Natural killer cell (primary cell): ENCODE measurements around the gene KANSL3. TPM values are rescaled to one million over a fixed set of nuclear protein-coding genes. Genes with fewer than 3 reads are reported as not detected.

Experiments
- ATAC-seq, 3 donors: fragments of 150-1000 bp in 2 of 3; fragments of 200-7000 bp in 1 of 3; cut with Tn5 transposase; 1 replicate in 1 of 3; 2 replicates in 2 of 3; pipeline ENCODE4 v1.10.0; 2021; ENCODE audit warnings: mild to moderate bottlenecking in 2 of 3, moderate library complexity in 2 of 3
- DNase-seq, 2 donors: peaks; one replicate each; pipeline versions ENCODE4 v3.0.0 to v3.0.0-alpha.2; 2013 to 2021; ENCODE audit warnings: mixed read lengths in 1 of 2
- H3K27ac ChIP-seq: one replicate; pipeline ENCODE4 v1.5.1; 2013; ENCODE audit warnings: mild to moderate bottlenecking, low read length
- H3K27me3 ChIP-seq: one replicate; pipeline ENCODE4 v1.6.1; 2013; ENCODE audit warnings: low read length; ENCODE audit not compliant: control insufficient read depth, insufficient read depth
- H3K36me3 ChIP-seq: one replicate; pipeline ENCODE4 v1.6.1; 2013; ENCODE audit warnings: low read length; ENCODE audit not compliant: control insufficient read depth, insufficient read depth
- H3K4me1 ChIP-seq: one replicate; pipeline ENCODE4 v1.6.1; 2013; ENCODE audit warnings: low read length; ENCODE audit not compliant: control insufficient read depth, insufficient read depth
- H3K4me3 ChIP-seq: one replicate; pipeline ENCODE4 v1.5.1; 2013; ENCODE audit warnings: low read length
- H3K9me3 ChIP-seq: one replicate; pipeline ENCODE4 v1.6.1; 2013; ENCODE audit warnings: low read length; ENCODE audit not compliant: control insufficient read depth, insufficient read depth
- H3K27ac Mint-ChIP-seq, 2 donors: one replicate each; pipeline ENCODE4 v1.8.0; 2022; ENCODE audit warnings: mild to moderate bottlenecking in 2 of 2, mixed read lengths in 2 of 2, moderate library complexity in 1 of 2
- H3K27me3 Mint-ChIP-seq, 2 donors: one replicate each; pipeline ENCODE4 v1.8.0; 2022; ENCODE audit warnings: low read depth in 2 of 2, mixed read lengths in 2 of 2
- H3K36me3 Mint-ChIP-seq: one replicate; pipeline ENCODE4 v1.8.0; 2022; ENCODE audit warnings: mixed read lengths
- H3K4me1 Mint-ChIP-seq, 2 donors: one replicate each; pipeline ENCODE4 v1.8.0; 2022; ENCODE audit warnings: mixed read lengths in 2 of 2
- H3K4me3 Mint-ChIP-seq: one replicate; pipeline ENCODE4 v1.8.0; 2022; ENCODE audit warnings: mild to moderate bottlenecking, moderate library complexity, mixed read lengths
- H3K9me3 Mint-ChIP-seq, 2 donors: one replicate each; pipeline ENCODE4 v1.8.0; 2022; ENCODE audit warnings: mixed read lengths in 2 of 2
- WGBS: methylation state at CpG from one replicate; pipeline ENCODE4 v1.1.7; 2013; ENCODE audit warnings: missing lambda C conversion rate; ENCODE audit not compliant: insufficient coverage; 5-methylcytosine and 5-hydroxymethylcytosine counted together
- intact Hi-C: fragments of 100-400 bp; cut with micrococcal nuclease; formaldehyde crosslinking; loops from one replicate; pipeline ENCODE4 v1.14.2; 2022
- total RNA-seq, 4 donors: library from RNA; stranded (reverse); fragments of 120-200 nt in 1 of 4; gene quantifications; one replicate each; pipeline versions ENCODE4 v1.2.3 to v1.2.4, GENCODE V29; 2013 to 2022
- TF ChIP-seq, protein P1 (sequence below): fragments of 200-600 bp; IDR thresholded peaks from one replicate; pipeline ENCODE4 v1.8.0; 2022; ENCODE audit warnings: antibody characterized with exemption

KANSL3 gene
- total RNA-seq, 3 donors from 2014 or later (not counting 1 experiment from before 2014, with no cell fraction given) = 73.9 to 98.0 (median 83.5) TPM

DNA sequence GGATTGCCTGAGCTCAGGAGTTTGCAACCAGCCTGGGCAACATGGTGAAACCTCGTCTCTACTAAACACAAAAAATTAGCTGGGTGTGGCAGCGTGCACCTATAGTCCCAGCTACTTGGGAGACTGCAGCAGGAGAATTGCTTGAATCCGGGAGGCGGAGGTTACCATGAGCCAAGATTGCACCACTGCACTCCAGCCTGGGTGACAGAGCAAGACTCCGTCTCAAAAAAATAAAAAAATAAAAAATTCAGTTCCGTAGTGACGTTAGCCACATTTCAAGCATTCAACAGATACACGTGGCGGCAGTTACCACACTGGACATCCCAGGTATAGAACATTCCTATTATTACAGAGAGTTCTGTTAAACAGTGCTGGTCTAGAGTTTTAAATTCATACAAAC is 4.5 kb downstream of the KANSL3 start:
- peaks cover 33 to 48% of the 10 kb centered on the region in 2 donors for H3K4me1 Mint-ChIP-seq
- no peak for ATAC-seq
- H3K27me3 Mint-ChIP-seq = no peaks in the 10 kb centered on the region
- no peaks in the 10 kb centered on the region for H3K27me3 ChIP-seq
- H3K27ac Mint-ChIP-seq = no peak overlapping the region
- H3K4me1 ChIP-seq = peaks cover 17% of the 10 kb centered on the region
- H3K4me3 ChIP-seq = no peak overlapping the region
- H3K4me3 Mint-ChIP-seq = no peak overlapping the region
- H3K9me3 Mint-ChIP-seq = no peaks in the 10 kb centered on the region
- no peaks in the 10 kb centered on the region for H3K36me3 Mint-ChIP-seq
- H3K36me3 ChIP-seq = peaks cover 39% of the 10 kb centered on the region
- WGBS = 97% methylated on average over 9 of the region's 9 CpGs
- H3K27ac ChIP-seq = no peak overlapping the region
- no peak for DNase-seq
- intact Hi-C loops = no loop called here
- no peaks in the 10 kb centered on the region for H3K9me3 ChIP-seq
- TF ChIP-seq, protein P1, sequence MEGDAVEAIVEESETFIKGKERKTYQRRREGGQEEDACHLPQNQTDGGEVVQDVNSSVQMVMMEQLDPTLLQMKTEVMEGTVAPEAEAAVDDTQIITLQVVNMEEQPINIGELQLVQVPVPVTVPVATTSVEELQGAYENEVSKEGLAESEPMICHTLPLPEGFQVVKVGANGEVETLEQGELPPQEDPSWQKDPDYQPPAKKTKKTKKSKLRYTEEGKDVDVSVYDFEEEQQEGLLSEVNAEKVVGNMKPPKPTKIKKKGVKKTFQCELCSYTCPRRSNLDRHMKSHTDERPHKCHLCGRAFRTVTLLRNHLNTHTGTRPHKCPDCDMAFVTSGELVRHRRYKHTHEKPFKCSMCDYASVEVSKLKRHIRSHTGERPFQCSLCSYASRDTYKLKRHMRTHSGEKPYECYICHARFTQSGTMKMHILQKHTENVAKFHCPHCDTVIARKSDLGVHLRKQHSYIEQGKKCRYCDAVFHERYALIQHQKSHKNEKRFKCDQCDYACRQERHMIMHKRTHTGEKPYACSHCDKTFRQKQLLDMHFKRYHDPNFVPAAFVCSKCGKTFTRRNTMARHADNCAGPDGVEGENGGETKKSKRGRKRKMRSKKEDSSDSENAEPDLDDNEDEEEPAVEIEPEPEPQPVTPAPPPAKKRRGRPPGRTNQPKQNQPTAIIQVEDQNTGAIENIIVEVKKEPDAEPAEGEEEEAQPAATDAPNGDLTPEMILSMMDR = no peak

DNA sequence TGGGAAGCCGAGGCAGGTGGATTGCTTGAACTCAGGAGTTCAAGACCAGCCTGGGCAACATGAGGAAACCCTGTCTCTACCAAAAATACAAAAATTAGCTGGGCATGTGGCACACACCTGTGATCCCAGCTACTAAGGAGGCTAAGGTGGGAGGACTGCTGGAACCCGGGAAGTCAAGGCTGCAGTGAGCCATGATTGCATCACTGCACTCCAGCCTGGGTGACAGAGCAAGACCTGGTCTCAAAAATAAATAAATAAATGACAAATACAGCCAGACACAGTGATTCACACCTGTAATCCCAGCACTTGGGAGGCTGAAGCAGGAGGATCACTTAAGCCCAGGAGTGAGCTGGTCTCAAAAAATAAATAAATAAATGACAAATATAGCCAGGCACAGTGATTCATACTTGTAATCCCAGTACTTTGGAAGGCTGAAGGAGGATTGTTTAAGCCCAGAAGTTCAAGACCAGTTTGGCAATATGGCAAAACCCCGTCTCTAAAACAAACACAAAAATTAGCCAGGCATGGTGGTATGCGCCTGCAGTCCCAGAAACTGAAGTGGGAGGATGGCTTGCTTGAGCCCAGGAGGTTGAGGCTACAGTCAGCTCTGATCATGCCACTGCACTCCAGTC is 6.2 kb downstream of the KANSL3 start:
- H3K36me3 ChIP-seq = peaks cover 52% of the 10 kb centered on the region

DNA sequence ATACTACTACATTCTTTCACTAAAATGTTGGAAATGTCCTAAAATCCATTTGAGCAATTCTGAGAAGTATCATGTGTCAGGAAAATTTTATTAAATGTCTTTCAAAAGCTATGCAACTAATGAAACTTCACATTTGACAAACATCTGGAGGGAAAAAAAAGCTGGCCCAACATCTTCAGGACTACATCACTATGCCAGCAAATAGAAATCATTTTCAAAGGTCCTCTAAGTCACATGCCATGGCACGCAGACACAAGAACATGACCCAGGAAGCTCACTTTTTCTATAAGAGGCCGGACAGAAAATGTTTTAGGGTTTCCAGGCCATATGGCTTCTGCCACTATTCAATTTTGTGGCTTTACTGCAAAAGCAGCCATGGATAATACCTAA is 11.6 kb downstream of the KANSL3 start:
- H3K4me1 ChIP-seq = no peaks in the 10 kb centered on the region
- Mint-ChIP-seq H3K4me1 (peaks cover 31 to 32% of the 10 kb centered on the region in 2 donors), H3K27ac (no peak overlapping the region), H3K36me3 (peaks cover 14% of the 10 kb centered on the region), H3K27me3 (no peaks in the 10 kb centered on the region), H3K9me3 (no peaks in the 10 kb centered on the region), H3K4me3 (no peak overlapping the region)
- DNase-seq (no peak), ATAC-seq (no peak)
- intact Hi-C loops = no loop called here
- peaks cover 50% of the 10 kb centered on the region for H3K36me3 ChIP-seq
- WGBS = 91% methylated on average over 2 of the region's 2 CpGs
- no peak overlapping the region for H3K27ac ChIP-seq
- TF ChIP-seq, protein P1 = no peak
- no peaks in the 10 kb centered on the region for H3K9me3 ChIP-seq
- H3K27me3 ChIP-seq = no peaks in the 10 kb centered on the region
- no peak overlapping the region for H3K4me3 ChIP-seq

More for the DNA sequence above, 6.2 kb downstream of the KANSL3 start:
- 97% methylated on average over 4 of the region's 4 CpGs for whole genome bisulfite sequencing
- H3K4me1 Mint-ChIP-seq = peaks cover 33 to 41% of the 10 kb centered on the region in 2 donors
- no peak overlapping the region for H3K27ac ChIP-seq
- no peak for ATAC-seq
- no peaks in the 10 kb centered on the region for H3K27me3 Mint-ChIP-seq
- intact Hi-C loops = no loop called here
- H3K9me3 ChIP-seq = no peaks in the 10 kb centered on the region
- H3K4me3 ChIP-seq = no peak overlapping the region
- H3K4me3 Mint-ChIP-seq = no peak overlapping the region
- no peaks in the 10 kb centered on the region for H3K9me3 Mint-ChIP-seq
- peaks cover 8% of the 10 kb centered on the region for H3K36me3 Mint-ChIP-seq
- H3K4me1 ChIP-seq = peaks cover 7% of the 10 kb centered on the region
- no peaks in the 10 kb centered on the region for H3K27me3 ChIP-seq
- H3K27ac Mint-ChIP-seq = no peak overlapping the region
- no peak for DNase-seq
- TF ChIP-seq, protein P1 = no peak
